Left lung (tissue), 14 donors: ENCODE results near the gene SMIM30. TPM values are rescaled to one million over a fixed set of nuclear protein-coding genes. Genes with fewer than 3 reads are reported as not detected.
A peak's percentile ranks its signal among the peaks of the same experiment; 100 is the strongest.
"Not testable (repeated sequence)": the region's sequence is repeated elsewhere in the genome, so short reads cannot be mapped to it uniquely, and the experiment has no call there.

ENCODE experiments used
- ATAC-seq: fragments of 200-7000 bp; cut with Tn5 transposase; one replicate; pipeline ENCODE4 v1.9.1; 2020; ENCODE audit warnings: moderate library complexity
- DNase-seq, 4 donors: peaks; one replicate each; pipeline ENCODE4 v3.0.0-alpha.2; 2013 to 2020
- H3K27ac ChIP-seq, 2 donors: fragments of 200-600 bp; sonication (generic) in 1 of 2; one replicate each; pipeline versions ENCODE4 v1.5.0 to v1.8.0; 2020 to 2021
- H3K27me3 ChIP-seq, 2 donors: fragments of 200-600 bp; sonication (generic) in 1 of 2; one replicate each; pipeline versions ENCODE4 v1.5.0 to v1.8.0; 2020 to 2021
- H3K36me3 ChIP-seq, 2 donors: fragments of 200-600 bp; sonication (generic) in 1 of 2; one replicate each; pipeline versions ENCODE4 v1.5.0 to v1.8.0; 2020 to 2021
- H3K4me1 ChIP-seq, 2 donors: fragments of 200-600 bp; one replicate each; pipeline ENCODE4 v1.8.0; 2021
- H3K4me3 ChIP-seq, 2 donors: fragments of 200-600 bp; sonication (generic) in 1 of 2; one replicate each; pipeline versions ENCODE4 v1.5.0 to v1.8.0; 2020 to 2021; ENCODE audit warnings: mild to moderate bottlenecking in 1 of 2
- H3K9me3 ChIP-seq, 2 donors: fragments of 200-600 bp; sonication (generic) in 1 of 2; one replicate each; pipeline versions ENCODE4 v1.5.0 to v1.8.0; 2020 to 2021
- CTCF ChIP-seq, 2 donors: fragments of 200-600 bp; sonication (generic) in 1 of 2; IDR thresholded peaks; one replicate each; pipeline versions ENCODE4 v1.5.0 to v1.8.0; 2021; ENCODE audit warnings: antibody characterized with exemption in 2 of 2
- intact Hi-C, 2 donors: fragments of 100-400 bp; cut with DNase I; formaldehyde crosslinking; loops; one replicate each; pipeline versions ENCODE4 v1.11.2 to v1.14.2; 2022
- long read RNA-seq, 12 donors: library from polyadenylated mRNA in 2 of 12; unstranded in 2 of 12; transcript quantifications; one replicate each; pipeline ENCODE4 v2.0.0 and lab custom pipeline, GENCODE V29; 2019 to 2026
- polyA plus RNA-seq, 6 donors: library from polyadenylated mRNA; unstranded; fragments of 120-200 nt; gene quantifications; one replicate each; pipeline ENCODE4 v1.2.1, GENCODE V29; 2013; ENCODE audit not compliant: insufficient read length in 6 of 6
- total RNA-seq, 2 donors: library from RNA; stranded (reverse); fragmentation: NEBNext Ultra II Directional; extraction: Animal tissue kit (Norgen Biotek cat#: 25700); gene quantifications; one replicate each; pipeline ENCODE4 v1.2.1, GENCODE V29; 2021
- donor health status: DM: no; HTN: yes; CAD: no.
- donor health status: DM: no; HTN: no; CAD: no.

SMIM30 gene
- 10 to 100 TPM; 50.8 to 56.2 TPM for total RNA-seq
- 10 to 100 TPM; 67.1 to 80.0 (median 72.6) TPM for polyA plus RNA-seq
- long read RNA-seq, donor 1, transcript SMIM30-202 (2 exons, 818 nt) = minor isoform, 16 of 96 reads
- long read RNA-seq, donor 1, transcript SMIM30-201 (3 exons, 1,070 nt) = major isoform, 76 of 96 reads
- long read RNA-seq, donor 1, partial matches to known transcripts = 0 of 96 reads
- long read RNA-seq, donor 1, other reads (novel, unspliced or antisense) = 0 of 96 reads
- long read RNA-seq, donor 2, transcript SMIM30-204 (3 exons, 962 nt) = minor isoform, 6 of 58 reads
- long read RNA-seq, donor 2, transcript SMIM30-201 (3 exons, 1,070 nt) = major isoform, 45 of 58 reads
- long read RNA-seq, donor 2, transcript SMIM30-202 (2 exons, 818 nt) = minor isoform, 7 of 58 reads
- long read RNA-seq, donor 2, partial matches to known transcripts = 0 of 58 reads
- long read RNA-seq, donor 2, other reads (novel, unspliced or antisense) = 0 of 58 reads
- long read RNA-seq, donor 3, transcript SMIM30-202 (2 exons, 818 nt) = minor isoform, 5 of 40 reads
- long read RNA-seq, donor 3, transcript SMIM30-201 (3 exons, 1,070 nt) = major isoform, 33 of 40 reads
- long read RNA-seq, donor 3, partial matches to known transcripts = 0 of 40 reads
- long read RNA-seq, donor 3, other reads (novel, unspliced or antisense) = 0 of 40 reads
- long read RNA-seq, donor 4, transcript SMIM30-204 (3 exons, 962 nt) = minor isoform, 7 of 48 reads
- long read RNA-seq, donor 4, transcript SMIM30-201 (3 exons, 1,070 nt) = major isoform, 36 of 48 reads
- long read RNA-seq, donor 4, partial matches to known transcripts = 0 of 48 reads
- long read RNA-seq, donor 4, other reads (novel, unspliced or antisense) = 1 of 48 reads
- long read RNA-seq, donor 5, transcript SMIM30-202 (2 exons, 818 nt) = minor isoform, 16 of 63 reads
- long read RNA-seq, donor 5, transcript SMIM30-201 (3 exons, 1,070 nt) = major isoform, 43 of 63 reads
- long read RNA-seq, donor 5, partial matches to known transcripts = 0 of 63 reads
- long read RNA-seq, donor 5, other reads (novel, unspliced or antisense) = 0 of 63 reads
- long read RNA-seq, donor 6, transcript SMIM30-202 (2 exons, 818 nt) = minor isoform, 11 of 88 reads
- long read RNA-seq, donor 6, transcript SMIM30-204 (3 exons, 962 nt) = minor isoform, 15 of 88 reads
- long read RNA-seq, donor 6, transcript SMIM30-201 (3 exons, 1,070 nt) = major isoform, 62 of 88 reads
- long read RNA-seq, donor 6, partial matches to known transcripts = 0 of 88 reads
- long read RNA-seq, donor 6, other reads (novel, unspliced or antisense) = 0 of 88 reads
- long read RNA-seq, donor 7, transcript SMIM30-201 (3 exons, 1,070 nt) = major isoform, 20 of 29 reads
- long read RNA-seq, donor 7, transcript SMIM30-202 (2 exons, 818 nt) = minor isoform, 8 of 29 reads
- long read RNA-seq, donor 7, partial matches to known transcripts = 0 of 29 reads
- long read RNA-seq, donor 7, other reads (novel, unspliced or antisense) = 0 of 29 reads
- long read RNA-seq, donor 8, transcript SMIM30-201 (3 exons, 1,070 nt) = major isoform, 9 of 13 reads
- long read RNA-seq, donor 8, partial matches to known transcripts = 0 of 13 reads
- long read RNA-seq, donor 8, other reads (novel, unspliced or antisense) = 0 of 13 reads
- long read RNA-seq, donor 9 = 0 reads
- long read RNA-seq, donor 10, transcript SMIM30-201 (3 exons, 1,070 nt) = major isoform, 10 of 12 reads
- long read RNA-seq, donor 10, partial matches to known transcripts = 0 of 12 reads
- long read RNA-seq, donor 10, other reads (novel, unspliced or antisense) = 0 of 12 reads
- long read RNA-seq, donor 11, transcript SMIM30-202 (2 exons, 818 nt) = minor isoform, 10 of 59 reads
- long read RNA-seq, donor 11, transcript SMIM30-201 (3 exons, 1,070 nt) = major isoform, 46 of 59 reads
- long read RNA-seq, donor 11, partial matches to known transcripts = 0 of 59 reads
- long read RNA-seq, donor 11, other reads (novel, unspliced or antisense) = 0 of 59 reads
- long read RNA-seq, donor 12, transcript SMIM30-201 (3 exons, 1,070 nt) = major isoform, 32 of 40 reads
- long read RNA-seq, donor 12, transcript SMIM30-202 (2 exons, 818 nt) = minor isoform, 5 of 40 reads
- long read RNA-seq, donor 12, partial matches to known transcripts = 0 of 40 reads
- long read RNA-seq, donor 12, other reads (novel, unspliced or antisense) = 0 of 40 reads

GRCh38 chr7:113118074-113118959 is at the start of gene SMIM30:
SMIM30 (minus strand) TSS chr7:113118554; CDS start chr7:113117578, 976 bp downstream.
- intact Hi-C loops = no loop called here
- Histone ChIP-seq H3K27me3 (no peaks in the 10 kb centered on the region), H3K4me1 (peaks cover 0 to 10% of the 10 kb centered on the region in 2 donors), H3K27ac (peak within 1 kb of the TSS; percentile 80), H3K9me3 (no peaks in the 10 kb centered on the region), H3K36me3 (peaks cover 0 to 9% of the 10 kb centered on the region in 2 donors), H3K4me3 (peak within 1 kb of the TSS; percentile 58 to 66)
- DNase-seq (peak; percentile 90 to 95 (median 94)), ATAC-seq (peak; percentile 100)
- no peak for TF ChIP-seq CTCF (IDR thresholded peaks at IDR 0.05)

GRCh38 chr7:113166176-113166575 is 47.8 kb upstream of the SMIM30 start:
- ATAC-seq = not testable (repeated sequence)

GRCh38 chr7:113161050-113161449 is 42.7 kb upstream of the SMIM30 start:
- TF ChIP-seq CTCF (IDR thresholded peaks at IDR 0.05) = no peak
- intact Hi-C loops = no loop called here
- Histone ChIP-seq H3K4me1 (no peaks in the 10 kb centered on the region), H3K27me3 (no peaks in the 10 kb centered on the region), H3K27ac (no peak overlapping the region), H3K4me3 (no peak overlapping the region), H3K9me3 (no peaks in the 10 kb centered on the region), H3K36me3 (no peaks in the 10 kb centered on the region)
- ATAC-seq = no peak
- DNase-seq = no peak

More at GRCh38 chr7:113166176-113166575, 47.8 kb upstream of the SMIM30 start:
- H3K36me3 ChIP-seq, H3K27me3 ChIP-seq, DNase-seq, H3K27ac ChIP-seq, H3K4me1 ChIP-seq, H3K4me3 ChIP-seq, intact Hi-C loops, H3K9me3 ChIP-seq: not testable (repeated sequence)

- H3K4me3 ChIP-seq = no peak overlapping the region
- H3K36me3 ChIP-seq = no peaks in the 10 kb centered on the region
- intact Hi-C loops = no loop called here
- no peaks in the 10 kb centered on the region for H3K27me3 ChIP-seq
- H3K27ac ChIP-seq = no peak overlapping the region
- H3K4me1 ChIP-seq = no peaks in the 10 kb centered on the region
- TF ChIP-seq CTCF (IDR thresholded peaks at IDR 0.05) = peak; percentile 36 to 43
- ATAC-seq = peak; percentile 68
- H3K9me3 ChIP-seq = no peaks in the 10 kb centered on the region
- peak in 1 of 4 donors; percentile 22 for DNase-seq
Measured at GRCh38 chr7:113159746-113160339, 41.5 kb upstream of the SMIM30 start.
